ENCODE data around the gene KRT31. TPM values are rescaled to one million over a fixed set of nuclear protein-coding genes. Genes with fewer than 3 reads are reported as not detected.

The KRT31 gene
- total RNA-seq, 5 donors from 2014 or later (not counting 1 experiment from before 2014, with no cell fraction given), result not detected

DNA sequence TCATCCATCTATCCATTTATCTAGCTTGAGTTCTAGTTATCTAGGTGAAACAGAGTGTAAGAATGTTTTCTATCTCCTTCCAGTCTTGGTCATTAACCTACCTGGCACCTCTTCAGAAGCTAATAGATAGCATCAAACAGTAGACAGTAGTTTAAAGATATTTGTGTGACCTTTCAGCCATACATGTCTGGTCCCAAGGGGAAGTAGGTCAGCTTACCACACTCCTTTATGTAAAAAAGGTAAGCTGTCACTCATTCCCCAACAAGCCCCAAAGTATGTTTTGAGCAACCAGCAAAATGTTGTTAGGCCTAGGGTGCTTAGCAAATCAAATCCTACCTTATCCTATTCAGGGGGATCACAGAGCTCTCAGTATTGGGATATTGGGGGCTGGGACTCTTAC, 31.3 kb downstream of the KRT31 start:
- no peaks in the 10 kb centered on the region for H3K9me3 Mint-ChIP-seq
- POLR2A ChIA-PET, result interaction anchor here in 1 of 2 donors (0.7 kb wide), 2 partner anchors 256 to 777 kb away, joined by 3 read pairs; no protein-coding TSS in a partner anchor
- no peak overlapping the region for H3K4me3 Mint-ChIP-seq
- Histone ChIP-seq H3K4me1 (ENCODE audit: control insufficient read depth in 1 of 2, extremely low read depth in 1 of 2, insufficient read depth in 2 of 2, low read length in 2 of 2) (no peaks in the 10 kb centered on the region), H3K36me3 (ENCODE audit: control insufficient read depth in 2 of 2, extremely low read depth in 1 of 2, insufficient read depth in 1 of 2, low read length in 1 of 2) (no peaks in the 10 kb centered on the region), H3K27ac (ENCODE audit: low read length) (no peak overlapping the region), H3K9me3 (no peaks in the 10 kb centered on the region), H3K27me3 (replicated peaks in 1 of 2; ENCODE audit: control insufficient read depth in 2 of 2, extremely low read depth in 1 of 2, insufficient read depth in 2 of 2, low read length in 1 of 2) (no peaks in the 10 kb centered on the region), H3K4me3 (ENCODE audit: control insufficient read depth in 1 of 2, extremely low read depth in 1 of 2, low read length in 1 of 2) (no peak overlapping the region)
- H3K27ac Mint-ChIP-seq, result no peak overlapping the region
- H3K4me1 Mint-ChIP-seq, result peaks cover 7 to 21% (median 9%) of the 10 kb centered on the region in 3 donors
- DNase-seq (no peak), ATAC-seq (replicated peaks in 1 of 4) (no peak)
- H3K27me3 Mint-ChIP-seq, result no peaks in the 10 kb centered on the region
- CTCF ChIA-PET, result no interaction called here
- H3K36me3 Mint-ChIP-seq, result no peaks in the 10 kb centered on the region

DNA sequence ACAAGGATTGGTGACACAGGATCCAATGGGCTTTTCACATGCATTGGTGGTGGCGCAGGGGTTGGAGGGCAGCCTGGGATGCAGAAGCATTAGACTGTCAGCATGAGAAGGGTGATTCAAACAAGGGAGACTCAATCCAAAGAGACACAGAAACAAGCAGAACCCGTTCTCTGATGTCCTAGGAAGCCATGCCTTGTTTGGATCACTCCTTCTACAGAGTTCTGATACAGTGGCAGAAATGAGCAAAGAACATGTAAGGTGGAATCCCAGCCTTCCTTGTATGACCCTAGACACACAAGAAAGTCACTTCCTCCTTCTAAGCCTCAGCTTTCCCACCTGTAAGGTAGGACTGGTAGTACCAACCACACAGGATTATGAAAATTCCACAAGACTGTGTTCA, 33.5 kb downstream of the KRT31 start:
- ATAC-seq (replicated peaks in 1 of 4) (no peak), DNase-seq (no peak)
- Mint-ChIP-seq H3K9me3 (no peaks in the 10 kb centered on the region), H3K4me1 (peaks cover 0 to 13% (median 5%) of the 10 kb centered on the region in 3 donors), H3K27me3 (no peaks in the 10 kb centered on the region), H3K36me3 (no peaks in the 10 kb centered on the region), H3K4me3 (no peak overlapping the region), H3K27ac (no peak overlapping the region)
- Histone ChIP-seq H3K27ac (ENCODE audit: low read length) (no peak overlapping the region), H3K4me3 (ENCODE audit: control insufficient read depth in 1 of 2, extremely low read depth in 1 of 2, low read length in 1 of 2) (no peak overlapping the region), H3K4me1 (ENCODE audit: control insufficient read depth in 1 of 2, extremely low read depth in 1 of 2, insufficient read depth in 2 of 2, low read length in 2 of 2) (no peaks in the 10 kb centered on the region), H3K27me3 (replicated peaks in 1 of 2; ENCODE audit: control insufficient read depth in 2 of 2, extremely low read depth in 1 of 2, insufficient read depth in 2 of 2, low read length in 1 of 2) (no peaks in the 10 kb centered on the region), H3K36me3 (ENCODE audit: control insufficient read depth in 2 of 2, extremely low read depth in 1 of 2, insufficient read depth in 1 of 2, low read length in 1 of 2) (no peaks in the 10 kb centered on the region), H3K9me3 (no peaks in the 10 kb centered on the region)
- ChIA-PET POLR2A (no interaction called here), CTCF (no interaction called here)
- WGBS (ENCODE audit: insufficient coverage), result no CpG with 5 or more reads among the region's 2 CpGs

DNA sequence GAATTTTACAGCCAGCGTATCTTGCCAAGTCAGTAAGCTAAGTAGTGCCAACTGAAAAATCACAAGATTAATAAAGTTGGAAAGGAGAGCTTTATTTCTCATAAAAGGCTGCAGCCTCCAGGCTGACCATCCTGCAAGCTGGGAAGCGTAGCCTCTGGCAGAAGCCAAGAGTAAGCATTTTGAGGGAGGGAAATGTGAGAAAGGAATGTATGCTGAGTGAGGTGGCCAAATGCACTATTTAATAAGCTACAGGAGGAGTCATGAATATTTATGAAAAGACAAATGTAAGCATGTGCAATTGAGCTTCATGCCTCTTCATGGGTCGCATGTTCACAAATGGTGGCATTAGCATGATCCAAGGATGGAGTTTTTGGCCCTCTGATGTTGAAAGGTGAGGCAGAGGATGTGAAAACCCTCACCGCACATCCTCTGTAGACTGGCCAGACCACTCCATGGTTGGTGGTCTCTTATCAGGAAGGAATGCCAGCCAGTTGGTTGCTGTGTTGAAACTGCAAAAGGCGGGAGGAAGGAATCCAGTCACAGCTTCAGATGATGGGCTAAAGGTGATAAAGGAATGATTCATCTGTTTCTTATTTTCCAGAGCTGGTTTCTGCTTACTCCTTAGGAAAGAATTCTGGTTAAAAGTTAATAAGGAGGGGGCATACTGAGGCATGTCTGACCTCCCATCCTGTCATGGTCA, 37.0 kb downstream of the KRT31 start:
- POLR2A ChIA-PET, result no interaction called here
- DNase-seq, result no peak
- no peak overlapping the region for H3K27ac ChIP-seq (ENCODE audit: low read length)
- H3K4me3 Mint-ChIP-seq, result no peak overlapping the region
- no peak overlapping the region for H3K27ac Mint-ChIP-seq
- H3K9me3 ChIP-seq, result no peaks in the 10 kb centered on the region
- CTCF ChIA-PET, result no interaction called here
- no peak for ATAC-seq (replicated peaks in 1 of 4)
- H3K4me3 ChIP-seq (ENCODE audit: control insufficient read depth in 1 of 2, extremely low read depth in 1 of 2, low read length in 1 of 2), result no peak overlapping the region
- H3K36me3 Mint-ChIP-seq, result peaks cover 3% of the 10 kb centered on the region
- H3K4me1 Mint-ChIP-seq, result peaks cover 0 to 8% (median 5%) of the 10 kb centered on the region in 3 donors
- 93% methylated on average over 3 of the region's 5 CpGs for WGBS (ENCODE audit: insufficient coverage)
- no peaks in the 10 kb centered on the region for H3K36me3 ChIP-seq (ENCODE audit: control insufficient read depth in 2 of 2, extremely low read depth in 1 of 2, insufficient read depth in 1 of 2, low read length in 1 of 2)
- H3K27me3 ChIP-seq (replicated peaks in 1 of 2; ENCODE audit: control insufficient read depth in 2 of 2, extremely low read depth in 1 of 2, insufficient read depth in 2 of 2, low read length in 1 of 2), result peaks cover 0 to 3% of the 10 kb centered on the region in 2 experiments
- no peaks in the 10 kb centered on the region for H3K4me1 ChIP-seq (ENCODE audit: control insufficient read depth in 1 of 2, extremely low read depth in 1 of 2, insufficient read depth in 2 of 2, low read length in 2 of 2)
- H3K27me3 Mint-ChIP-seq, result no peaks in the 10 kb centered on the region
- peaks cover 0 to 6% (median 3%) of the 10 kb centered on the region in 3 donors for H3K9me3 Mint-ChIP-seq

DNA sequence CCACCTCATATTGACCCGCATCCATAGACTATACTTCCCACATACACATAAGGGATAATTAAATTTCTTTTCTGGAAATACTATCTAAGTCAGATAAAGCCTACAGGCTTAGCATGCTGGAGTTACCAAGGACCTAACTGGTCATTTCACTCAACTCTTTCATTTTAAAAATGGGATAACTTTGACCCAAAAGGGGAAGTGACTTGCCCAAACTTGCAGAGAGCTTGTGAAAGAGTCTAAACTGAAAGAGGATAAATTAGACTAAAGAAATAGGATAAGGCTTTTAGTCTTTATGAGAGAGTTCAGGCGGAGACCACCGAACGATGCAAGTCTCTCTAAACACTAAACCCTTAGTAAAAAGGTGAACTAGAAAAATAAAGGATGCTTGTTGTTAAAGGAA, 42.9 kb downstream of the KRT31 start:
- Mint-ChIP-seq H3K27ac (no peak overlapping the region), H3K36me3 (peaks cover 3% of the 10 kb centered on the region), H3K4me3 (no peak overlapping the region), H3K9me3 (peaks cover 3 to 6% (median 4%) of the 10 kb centered on the region in 3 donors), H3K27me3 (no peaks in the 10 kb centered on the region), H3K4me1 (peaks cover 10 to 15% (median 12%) of the 10 kb centered on the region in 3 donors)
- H3K9me3 ChIP-seq, result no peaks in the 10 kb centered on the region
- POLR2A ChIA-PET, result interaction anchor here in 1 of 2 donors (0.7 kb wide), 1 partner anchor 357 kb away, joined by 3 read pairs; no protein-coding TSS in a partner anchor
- DNase-seq (no peak), ATAC-seq (replicated peaks in 1 of 4) (no peak)
- H3K4me3 ChIP-seq (ENCODE audit: control insufficient read depth in 1 of 2, extremely low read depth in 1 of 2, low read length in 1 of 2), result no peak overlapping the region
- H3K27ac ChIP-seq (ENCODE audit: low read length), result no peak overlapping the region
- no peaks in the 10 kb centered on the region for H3K36me3 ChIP-seq (ENCODE audit: control insufficient read depth in 2 of 2, extremely low read depth in 1 of 2, insufficient read depth in 1 of 2, low read length in 1 of 2)
- CTCF ChIA-PET, result interaction anchor here in 1 of 2 donors (0.8 kb wide), 1 partner anchor 194 kb away, joined by 3 read pairs; no protein-coding TSS in a partner anchor
- H3K27me3 ChIP-seq (replicated peaks in 1 of 2; ENCODE audit: control insufficient read depth in 2 of 2, extremely low read depth in 1 of 2, insufficient read depth in 2 of 2, low read length in 1 of 2), result peaks cover 0 to 5% of the 10 kb centered on the region in 2 experiments
- WGBS (ENCODE audit: insufficient coverage), result no CpG with 5 or more reads among the region's 4 CpGs
- H3K4me1 ChIP-seq (ENCODE audit: control insufficient read depth in 1 of 2, extremely low read depth in 1 of 2, insufficient read depth in 2 of 2, low read length in 2 of 2), result peaks cover 2 to 6% of the 10 kb centered on the region in 2 experiments

DNA sequence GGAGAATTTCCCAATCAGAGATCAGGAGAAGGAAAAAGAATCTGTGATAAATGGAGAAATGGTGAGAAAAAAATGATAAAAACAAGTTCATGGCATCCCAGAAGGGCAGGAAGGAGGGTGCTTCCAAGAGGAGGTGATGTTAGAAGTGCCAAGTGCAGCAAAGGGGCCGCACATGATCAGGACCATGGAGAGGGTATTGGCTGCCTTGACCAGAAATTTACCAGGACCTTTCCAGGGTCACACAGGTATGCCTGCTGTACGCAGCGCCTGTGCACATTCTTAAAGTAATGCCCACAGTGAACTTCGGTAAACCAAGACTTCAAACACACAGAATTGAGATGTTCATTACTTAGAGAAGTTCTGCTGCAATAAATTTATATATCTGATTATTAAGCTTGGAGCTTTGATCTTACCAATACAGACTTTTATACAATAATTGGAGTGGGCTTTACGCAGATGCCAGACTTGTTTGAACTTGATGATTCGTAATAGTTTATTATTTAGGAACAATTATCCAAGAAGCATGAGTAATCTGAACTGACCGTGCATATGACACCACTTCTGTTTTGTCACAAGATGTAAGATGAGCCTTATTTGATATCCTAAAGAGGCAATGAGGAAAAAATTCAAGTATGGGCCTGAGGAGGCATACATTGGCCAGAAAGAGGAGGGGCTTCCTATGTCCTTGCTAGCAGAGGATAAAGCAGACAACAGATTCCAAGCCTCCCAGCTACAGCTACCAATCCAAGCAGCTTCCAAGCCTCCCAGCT, 44.6 kb downstream of the KRT31 start:
- WGBS (ENCODE audit: insufficient coverage), result 81% methylated on average over 2 of the region's 7 CpGs
- Mint-ChIP-seq H3K27me3 (no peaks in the 10 kb centered on the region), H3K36me3 (peaks cover 3% of the 10 kb centered on the region), H3K4me1 (peaks cover 10 to 16% (median 12%) of the 10 kb centered on the region in 3 donors), H3K9me3 (peaks cover 3 to 6% (median 4%) of the 10 kb centered on the region in 3 donors), H3K4me3 (no peak overlapping the region), H3K27ac (no peak overlapping the region)
- ChIA-PET CTCF (interaction anchor here in 1 of 2 donors (0.9 kb wide), 1 partner anchor 18 kb away, joined by 3 read pairs; no protein-coding TSS in a partner anchor), POLR2A (no interaction called here)
- no peak for ATAC-seq (replicated peaks in 1 of 4)
- H3K27ac ChIP-seq (ENCODE audit: low read length), result no peak overlapping the region
- H3K9me3 ChIP-seq, result no peaks in the 10 kb centered on the region
- no peaks in the 10 kb centered on the region for H3K36me3 ChIP-seq (ENCODE audit: control insufficient read depth in 2 of 2, extremely low read depth in 1 of 2, insufficient read depth in 1 of 2, low read length in 1 of 2)
- peaks cover 2 to 6% of the 10 kb centered on the region in 2 experiments for H3K4me1 ChIP-seq (ENCODE audit: control insufficient read depth in 1 of 2, extremely low read depth in 1 of 2, insufficient read depth in 2 of 2, low read length in 2 of 2)
- DNase-seq, result no peak
- H3K27me3 ChIP-seq (replicated peaks in 1 of 2; ENCODE audit: control insufficient read depth in 2 of 2, extremely low read depth in 1 of 2, insufficient read depth in 2 of 2, low read length in 1 of 2), result peaks cover 0 to 5% of the 10 kb centered on the region in 2 experiments
- no peak overlapping the region for H3K4me3 ChIP-seq (ENCODE audit: control insufficient read depth in 1 of 2, extremely low read depth in 1 of 2, low read length in 1 of 2)

DNA sequence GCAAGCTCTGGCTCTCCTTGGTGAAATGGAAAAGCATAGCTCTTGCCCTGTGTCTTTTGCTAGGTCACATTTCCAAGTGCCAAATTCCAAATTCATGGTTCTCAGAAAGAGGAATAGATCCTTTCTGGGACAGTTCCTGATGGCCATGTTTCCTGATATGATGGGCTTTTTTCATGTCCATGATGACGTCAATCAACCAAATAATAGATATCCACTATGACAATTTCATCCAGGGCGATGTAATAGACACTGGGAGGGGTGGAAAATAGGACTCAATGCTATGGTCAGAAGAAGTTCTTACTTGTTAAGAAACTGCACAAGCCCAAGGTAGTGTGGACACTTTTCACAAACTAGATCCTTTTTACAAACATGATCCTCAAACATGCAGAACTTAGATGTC, 46.2 kb downstream of the KRT31 start:
- Histone ChIP-seq H3K27ac (ENCODE audit: low read length) (no peak overlapping the region), H3K36me3 (ENCODE audit: control insufficient read depth in 2 of 2, extremely low read depth in 1 of 2, insufficient read depth in 1 of 2, low read length in 1 of 2) (no peaks in the 10 kb centered on the region), H3K9me3 (no peaks in the 10 kb centered on the region), H3K4me1 (ENCODE audit: control insufficient read depth in 1 of 2, extremely low read depth in 1 of 2, insufficient read depth in 2 of 2, low read length in 2 of 2) (peaks cover 2 to 6% of the 10 kb centered on the region in 2 experiments), H3K4me3 (ENCODE audit: control insufficient read depth in 1 of 2, extremely low read depth in 1 of 2, low read length in 1 of 2) (no peak overlapping the region), H3K27me3 (replicated peaks in 1 of 2; ENCODE audit: control insufficient read depth in 2 of 2, extremely low read depth in 1 of 2, insufficient read depth in 2 of 2, low read length in 1 of 2) (peaks cover 0 to 2% of the 10 kb centered on the region in 2 experiments)
- CTCF ChIA-PET, result interaction anchor here in 1 of 2 donors (0.7 kb wide), 1 partner anchor 49 kb away, joined by 6 read pairs; no protein-coding TSS in a partner anchor
- H3K27ac Mint-ChIP-seq, result no peak overlapping the region
- no CpG with 5 or more reads among the region's 2 CpGs for WGBS (ENCODE audit: insufficient coverage)
- peaks cover 10 to 17% (median 12%) of the 10 kb centered on the region in 3 donors for H3K4me1 Mint-ChIP-seq
- H3K9me3 Mint-ChIP-seq, result peaks cover under 1 to 4% (median 1%) of the 10 kb centered on the region in 3 donors
- no peaks in the 10 kb centered on the region for H3K27me3 Mint-ChIP-seq
- H3K4me3 Mint-ChIP-seq, result no peak overlapping the region
- ATAC-seq (replicated peaks in 1 of 4), result no peak
- peaks cover under 1% of the 10 kb centered on the region for H3K36me3 Mint-ChIP-seq
- POLR2A ChIA-PET, result no interaction called here
- no peak for DNase-seq

Measured in T-cell (primary cell).